HG03432 (cell line): ENCODE data around the gene THEM5.
"Not testable (repeated sequence)": the region's sequence is repeated elsewhere in the genome, so short reads cannot be mapped to it uniquely, and the experiment has no call there.

Source experiments
- ATAC-seq: cut with Tn5 transposase; IDR thresholded peaks from one replicate; pipeline ENCODE4 v1.9.1; 2021; ENCODE audit warnings: mild to moderate bottlenecking, moderate library complexity; ENCODE audit not compliant: unreplicated experiment

THEM5 gene, protein sequence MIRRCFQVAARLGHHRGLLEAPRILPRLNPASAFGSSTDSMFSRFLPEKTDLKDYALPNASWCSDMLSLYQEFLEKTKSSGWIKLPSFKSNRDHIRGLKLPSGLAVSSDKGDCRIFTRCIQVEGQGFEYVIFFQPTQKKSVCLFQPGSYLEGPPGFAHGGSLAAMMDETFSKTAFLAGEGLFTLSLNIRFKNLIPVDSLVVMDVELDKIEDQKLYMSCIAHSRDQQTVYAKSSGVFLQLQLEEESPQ

DNA sequence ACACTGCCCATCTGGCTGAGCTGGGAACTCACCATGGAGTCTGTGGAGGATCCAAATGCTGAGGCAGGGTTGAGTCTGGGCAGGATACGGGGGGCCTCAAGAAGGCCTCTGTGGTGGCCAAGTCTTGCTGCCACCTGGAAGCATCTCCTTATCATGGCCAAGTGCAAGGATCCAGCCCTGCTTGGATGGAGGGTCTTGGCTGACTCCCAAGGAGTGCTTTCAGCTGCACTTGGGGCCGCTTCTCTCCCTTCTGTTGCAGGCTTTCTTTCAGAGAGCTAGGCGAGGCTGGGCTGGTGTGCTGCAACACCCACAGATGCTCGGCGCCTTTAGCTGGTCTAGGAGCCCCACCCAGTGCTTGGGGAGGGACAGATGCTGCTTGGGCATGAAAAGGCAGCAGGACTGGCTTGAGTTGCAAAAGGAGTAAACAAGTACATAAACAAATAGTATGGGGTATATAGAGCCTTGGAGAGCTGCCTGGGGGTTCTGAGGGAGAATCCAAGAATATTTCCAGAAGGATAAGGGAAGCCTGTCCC, at the start of gene THEM5:
Gene THEM5, minus strand, starts transcription at position 302 of the 533 bp plus-strand sequence. Its CDS starts 147 bp downstream, at position 155.
- ATAC-seq, result no peak

DNA sequence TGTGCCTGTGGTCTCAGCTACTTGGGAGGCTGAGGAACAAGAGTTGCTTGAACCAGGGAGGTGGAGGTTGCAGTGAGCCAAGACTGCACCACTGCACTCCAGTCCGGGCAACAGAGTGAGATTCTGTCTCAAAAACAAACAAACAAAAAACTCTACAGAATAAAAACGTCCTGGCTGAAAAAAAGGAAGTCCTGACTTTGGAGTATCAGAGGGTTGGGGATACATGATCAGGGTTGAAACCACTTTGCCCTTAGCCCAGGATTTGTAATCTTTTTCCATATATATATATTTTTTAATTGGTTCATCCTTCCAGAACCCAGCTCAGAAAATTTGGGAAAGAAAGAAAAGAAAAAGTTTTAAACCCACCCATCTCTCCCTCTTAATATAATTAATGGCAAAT, 49.3 kb upstream of the THEM5 start:
- no peak for ATAC-seq

GRCh38 chr1:151900804-151901203, 47.3 kb upstream of the THEM5 start:
- ATAC-seq, result not testable (repeated sequence)

GRCh38 chr1:151898519-151898991, 45.0 kb upstream of the THEM5 start:
- no peak for ATAC-seq

DNA sequence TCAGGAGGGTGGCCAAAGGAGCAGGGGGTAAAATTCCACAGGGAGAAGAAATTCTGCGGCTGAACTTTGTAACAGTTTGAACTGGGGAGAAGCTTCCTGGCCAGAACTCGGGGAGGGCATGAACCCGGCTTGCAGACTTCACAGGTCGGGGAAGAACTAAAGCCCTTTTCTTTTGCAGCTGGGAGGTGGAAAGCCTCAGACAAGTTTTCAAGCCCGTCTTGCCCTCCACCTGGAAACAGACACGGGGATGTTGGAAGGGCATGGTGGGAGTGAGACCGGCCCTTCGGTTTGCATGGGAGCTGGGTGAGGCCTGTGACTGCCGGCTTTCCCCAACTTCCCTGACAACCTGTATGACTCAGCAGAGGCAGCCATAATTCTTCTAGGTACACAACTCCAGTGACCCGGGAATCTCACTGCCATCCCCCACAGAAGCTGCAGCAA, 44.5 kb upstream of the THEM5 start:
- ATAC-seq, result no peak

- no peak for ATAC-seq
Observed at GRCh38 chr1:151893176-151893924, 39.8 kb upstream of the THEM5 start.

DNA sequence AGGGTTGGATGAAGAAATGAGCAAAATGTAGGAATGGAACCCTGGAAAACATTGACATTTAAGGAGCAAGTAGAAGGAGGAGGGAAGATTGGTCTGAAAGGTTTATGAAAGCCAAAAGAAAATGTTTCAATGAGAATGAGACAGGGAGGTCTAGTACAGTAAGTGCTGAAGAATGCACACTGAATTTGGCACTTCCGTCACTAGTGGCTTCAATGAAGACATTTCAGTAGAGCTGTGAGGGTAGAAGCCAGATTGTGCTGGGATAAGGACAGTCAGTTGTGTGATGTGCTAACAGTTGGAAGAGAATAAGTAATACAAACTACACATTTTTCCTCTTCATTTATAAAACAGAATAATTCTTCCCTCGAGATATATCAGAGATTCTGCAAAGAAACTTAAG, 38.7 kb upstream of the THEM5 start:
- ATAC-seq, result no peak

DNA sequence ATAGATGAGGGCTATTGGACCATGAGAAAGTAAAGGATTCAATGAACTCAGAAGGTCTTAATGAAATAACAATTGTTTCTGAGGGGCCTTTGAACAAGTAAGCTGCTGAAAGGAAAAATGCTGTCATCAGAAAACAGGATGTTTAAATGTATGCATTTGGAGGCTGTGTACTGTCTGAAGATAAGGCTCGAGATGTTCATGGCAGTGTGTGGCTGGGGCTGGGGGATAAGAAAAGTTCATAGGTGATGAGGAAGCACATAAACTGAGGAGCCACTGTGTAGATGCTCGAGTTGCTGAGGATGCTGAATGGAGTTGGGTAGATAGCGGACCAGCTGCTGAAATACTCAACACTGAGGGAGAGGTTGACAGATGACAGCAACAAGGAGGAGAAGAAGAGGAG, 38.0 kb upstream of the THEM5 start:
- ATAC-seq, result no peak

DNA sequence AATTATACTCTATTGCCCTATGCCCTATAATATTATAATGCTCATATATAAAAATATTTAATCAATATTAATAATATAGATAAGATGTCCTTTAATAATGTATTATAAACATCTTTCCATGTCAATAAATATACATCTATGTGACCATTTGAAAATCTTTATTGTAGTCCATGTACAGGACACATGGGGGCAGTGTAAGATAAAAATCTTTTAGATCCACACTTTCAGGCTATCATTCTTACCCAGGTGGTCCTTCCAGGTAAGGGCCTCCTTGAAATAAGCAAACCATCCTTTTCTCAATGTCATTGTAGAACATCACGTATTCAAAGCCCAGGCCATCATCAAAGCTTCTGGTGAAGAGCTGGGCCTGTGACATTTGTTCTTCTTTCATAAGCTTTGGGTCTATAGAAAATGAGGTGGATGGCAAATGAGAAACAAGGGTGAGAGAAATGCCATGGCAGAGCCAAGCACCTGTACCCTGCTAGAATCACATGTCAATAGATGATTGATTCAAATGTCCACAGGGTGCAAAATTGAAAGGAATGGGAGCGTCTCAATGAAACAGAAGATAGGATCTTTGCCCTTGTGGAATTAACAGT, 35.6 kb upstream of the THEM5 start:
- no peak for ATAC-seq

DNA sequence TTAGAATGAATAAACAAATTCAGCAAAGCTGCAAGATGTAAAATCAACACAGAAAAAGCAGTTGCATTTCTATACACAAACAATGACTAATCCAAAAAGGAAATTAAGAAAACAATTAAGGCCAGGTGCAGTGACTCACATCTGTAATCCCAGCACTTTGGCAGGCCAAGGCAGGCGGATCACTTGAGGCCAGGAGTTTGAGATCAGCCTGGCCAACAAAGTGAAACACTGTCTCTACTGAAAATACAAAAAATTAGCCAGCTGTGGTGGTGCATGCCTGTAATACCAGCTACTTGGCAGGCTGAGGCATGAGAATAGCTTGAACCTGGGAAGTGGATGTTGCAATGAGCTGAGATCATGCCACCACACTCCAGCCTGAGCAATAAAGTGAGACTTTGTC, 33.5 kb upstream of the THEM5 start:
- ATAC-seq, result no peak

- ATAC-seq, result no peak
Observed at GRCh38 chr1:151885479-151885878, 32.0 kb upstream of the THEM5 start.

DNA sequence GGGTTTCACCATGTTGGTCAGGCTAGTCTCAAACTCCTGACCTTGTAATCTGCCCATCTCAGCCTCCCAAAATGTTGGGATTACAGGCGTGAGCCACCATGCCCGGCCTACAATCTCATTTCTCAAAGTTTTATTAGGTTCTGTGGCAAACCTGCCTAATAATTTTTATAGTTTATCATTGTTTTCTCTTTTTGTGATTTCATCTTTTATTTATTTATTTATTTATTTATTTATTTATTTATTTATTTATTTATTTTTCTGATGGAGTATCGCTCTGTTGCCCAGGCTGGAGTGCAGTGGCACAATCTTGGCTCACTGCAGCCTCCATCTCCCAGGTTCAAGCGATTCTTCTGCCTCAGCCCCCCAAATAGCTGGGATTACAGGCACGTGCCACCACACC, 31.4 kb upstream of the THEM5 start:
- ATAC-seq, result not testable (repeated sequence)

GRCh38 chr1:151884445-151884844, 30.9 kb upstream of the THEM5 start:
- not testable (repeated sequence) for ATAC-seq

DNA sequence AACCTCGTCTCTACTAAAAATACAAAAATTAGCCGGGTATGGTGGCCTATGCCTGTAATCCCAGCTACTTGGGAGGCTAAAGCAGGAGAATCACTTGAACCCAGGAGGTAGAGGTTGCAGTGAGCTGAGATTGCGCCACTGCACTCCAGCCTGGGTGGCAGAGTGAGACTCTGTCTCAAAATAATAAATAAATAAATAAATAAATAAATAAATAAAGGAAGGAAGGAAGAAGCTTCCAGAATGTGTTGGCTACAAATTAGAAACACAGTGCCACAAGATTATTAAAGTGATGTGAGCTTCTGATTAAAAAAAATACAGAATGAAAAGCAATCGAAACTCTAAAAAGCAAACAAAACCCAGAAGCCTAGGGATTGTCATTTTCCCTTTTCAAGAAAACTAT, 30.4 kb upstream of the THEM5 start:
- ATAC-seq, result not testable (repeated sequence)

GRCh38 chr1:151882918-151883317, 29.4 kb upstream of the THEM5 start:
- not testable (repeated sequence) for ATAC-seq

- no peak for ATAC-seq
Observed at GRCh38 chr1:151882466-151882865, 29.0 kb upstream of the THEM5 start.

DNA sequence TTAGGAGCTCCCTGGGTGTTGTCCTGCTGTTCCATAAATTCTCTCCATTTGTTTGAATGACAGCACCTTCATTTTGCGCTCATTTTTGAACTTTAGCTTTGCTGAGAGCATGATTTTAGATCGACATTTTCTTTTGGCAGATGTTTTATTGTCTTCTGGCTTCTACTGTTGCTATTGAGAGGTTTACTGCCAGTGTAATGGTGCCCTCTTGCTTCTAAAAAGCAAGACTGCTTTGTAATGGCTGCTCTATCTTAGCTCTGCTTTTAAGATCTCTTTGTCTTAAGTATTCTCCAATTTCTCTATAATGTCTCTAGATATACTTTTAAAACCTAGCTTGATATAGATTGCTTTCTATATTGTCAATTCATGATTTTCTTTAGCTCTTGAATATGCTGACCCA, 28.0 kb upstream of the THEM5 start:
- no peak for ATAC-seq

DNA sequence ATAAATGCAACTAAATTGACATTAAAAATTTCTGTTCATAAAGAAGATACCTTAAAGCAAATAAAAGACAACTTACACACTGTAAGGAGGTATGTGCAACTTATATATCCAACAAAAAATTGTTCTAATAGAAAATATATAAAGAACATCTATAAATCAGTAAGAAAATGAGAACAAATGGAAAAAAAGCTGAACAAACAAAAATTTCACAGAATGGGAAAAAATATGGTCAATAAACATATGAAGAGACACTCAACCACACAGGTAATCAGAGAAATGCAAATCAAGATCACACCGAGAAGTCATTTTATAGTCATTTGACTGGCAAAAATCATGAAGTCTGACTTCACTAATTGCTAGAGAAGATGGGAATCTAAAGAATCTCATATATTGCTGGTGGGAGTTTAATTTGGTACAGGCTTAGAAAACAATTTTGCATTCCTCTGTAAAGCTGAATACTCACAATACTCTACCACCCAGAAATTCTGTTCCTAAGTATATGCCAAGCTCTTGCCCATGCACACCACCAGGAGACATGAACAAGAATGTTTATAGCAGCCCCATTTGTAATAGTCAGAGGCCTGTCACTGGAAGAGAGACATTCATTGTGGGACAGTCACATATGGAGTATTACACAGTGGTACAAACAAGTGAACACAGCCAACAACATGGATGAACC, 22.0 kb upstream of the THEM5 start:
- no peak for ATAC-seq

- not testable (repeated sequence) for ATAC-seq
Observed at GRCh38 chr1:151872776-151873175, 19.3 kb upstream of the THEM5 start.

DNA sequence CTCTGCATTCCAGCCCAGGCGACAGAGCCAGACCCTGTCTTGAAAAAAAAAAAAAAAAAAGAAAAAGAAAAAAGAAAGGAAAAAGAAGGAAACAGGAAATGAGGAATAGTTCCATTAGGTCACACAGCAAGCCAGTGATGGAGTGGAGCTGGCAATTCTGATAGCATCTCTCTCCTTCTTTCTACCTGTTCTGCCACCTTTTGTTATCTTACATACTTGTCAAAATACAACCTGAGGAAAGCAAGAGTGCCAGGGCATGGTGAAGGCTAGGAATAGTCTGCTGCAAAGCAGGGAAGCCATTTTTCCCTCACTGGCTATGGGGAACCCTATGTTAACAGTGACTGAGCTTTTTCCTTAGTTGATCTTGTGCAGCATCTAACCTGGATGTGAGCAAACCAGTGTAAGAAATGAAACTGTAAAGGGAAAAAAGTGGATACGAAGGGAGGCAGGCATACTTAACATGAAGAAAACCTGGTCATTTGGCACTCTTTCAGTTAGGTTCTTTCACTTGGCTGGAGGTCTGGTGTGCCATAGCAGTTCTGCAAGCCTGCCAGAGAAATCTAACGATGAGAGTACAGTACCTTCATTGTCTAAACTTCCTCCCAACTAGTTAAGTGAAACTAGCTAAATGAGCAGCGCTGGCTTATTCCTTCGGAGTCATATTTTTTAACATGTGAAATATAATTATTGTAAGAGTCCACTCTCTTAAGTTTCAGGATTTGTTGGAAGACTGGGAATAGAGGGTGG, 17.9 kb upstream of the THEM5 start:
- ATAC-seq, result no peak
